ENCODE measurements around the gene GNB5.
"Not testable (repeated sequence)": the region's sequence is repeated elsewhere in the genome, so short reads cannot be mapped to it uniquely, and the experiment has no call there.

Gene GNB5

DNA sequence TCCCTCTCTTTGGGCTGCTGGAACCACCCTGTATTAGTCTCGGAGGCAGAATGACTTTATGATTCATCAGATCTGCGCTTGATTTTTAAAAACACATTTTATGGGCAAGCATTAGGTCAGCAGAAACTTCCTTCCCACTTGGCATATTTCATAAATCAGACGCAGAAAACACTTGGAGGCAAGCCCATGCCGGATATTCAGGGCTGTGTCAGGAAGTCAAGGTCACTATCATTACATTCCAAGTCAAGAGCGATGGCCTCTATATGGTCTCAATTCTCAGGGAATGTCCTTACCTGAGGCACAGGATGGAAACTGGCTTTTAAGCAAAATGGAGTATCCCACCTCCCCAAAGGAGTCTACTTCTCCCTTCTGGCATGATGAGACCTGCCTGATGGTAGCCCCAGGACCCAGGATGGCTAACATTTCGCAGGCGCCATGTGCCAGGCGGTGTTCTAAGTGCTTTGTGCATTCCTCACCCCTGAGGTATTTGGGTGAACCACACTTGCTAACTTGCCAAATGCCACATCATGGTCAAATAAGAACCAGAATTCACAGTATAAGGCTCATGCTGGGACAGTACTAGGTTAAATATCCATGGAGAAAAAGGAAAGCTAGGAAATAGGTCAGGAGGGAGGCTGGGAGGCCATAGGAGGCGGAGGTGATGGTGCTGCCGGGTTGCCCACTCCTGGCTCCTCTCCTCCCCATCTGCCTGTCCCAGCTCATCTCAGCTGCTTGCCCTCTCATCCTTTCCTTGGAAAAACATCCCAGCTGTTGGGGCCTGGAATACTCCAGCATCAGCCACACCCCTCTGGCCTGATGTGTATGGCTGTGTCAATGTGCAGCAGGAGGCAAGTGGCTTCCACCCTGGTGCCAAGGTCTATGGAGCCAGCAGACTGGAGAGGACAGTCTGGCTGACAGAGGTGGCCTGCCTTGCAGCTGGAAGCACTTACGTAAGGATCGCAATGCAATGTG is 97.4 kb downstream of the GNB5 start:
- DNase-seq (ENCODE audit: low spot score), result no peak

DNA sequence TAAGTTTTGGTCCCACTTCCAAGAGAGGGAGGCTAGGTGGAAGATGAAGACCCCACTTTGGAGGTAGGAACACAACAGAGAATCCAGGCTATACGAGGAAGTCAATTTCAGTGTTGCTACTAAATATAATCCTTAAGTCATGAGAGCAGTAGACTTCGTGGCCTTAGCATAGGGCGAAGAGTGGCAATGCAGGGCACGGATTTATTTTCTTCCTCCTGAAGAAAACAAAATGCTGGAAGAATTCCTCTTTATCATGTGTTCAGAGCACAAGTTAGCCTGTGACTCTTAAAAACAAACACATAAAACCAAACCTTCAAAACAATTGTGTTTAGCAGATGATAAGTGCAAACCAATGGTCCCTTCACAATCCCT is 98.0 kb downstream of the GNB5 start:
- DNase-seq (ENCODE audit: low spot score), result no peak

DNA sequence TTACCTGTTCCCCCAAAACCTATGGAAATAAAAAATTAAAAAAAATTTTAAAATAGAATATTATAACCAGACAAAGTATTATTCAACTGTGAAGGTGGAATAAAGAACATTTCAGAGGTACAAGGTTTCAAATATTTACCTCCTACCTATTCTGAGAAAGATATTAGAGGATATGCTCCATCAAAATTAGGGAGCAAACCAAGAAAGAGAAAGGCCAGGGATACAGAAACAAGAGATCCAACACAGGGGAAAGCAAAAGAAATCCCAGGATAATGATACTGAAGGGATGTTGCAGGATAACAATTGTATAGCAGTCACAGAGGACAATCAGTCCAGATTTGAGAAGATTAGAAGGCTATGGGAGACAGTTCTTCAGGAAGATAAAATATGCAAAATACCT is 101.0 kb downstream of the GNB5 start:
- DNase-seq (ENCODE audit: low spot score), result no peak

DNA sequence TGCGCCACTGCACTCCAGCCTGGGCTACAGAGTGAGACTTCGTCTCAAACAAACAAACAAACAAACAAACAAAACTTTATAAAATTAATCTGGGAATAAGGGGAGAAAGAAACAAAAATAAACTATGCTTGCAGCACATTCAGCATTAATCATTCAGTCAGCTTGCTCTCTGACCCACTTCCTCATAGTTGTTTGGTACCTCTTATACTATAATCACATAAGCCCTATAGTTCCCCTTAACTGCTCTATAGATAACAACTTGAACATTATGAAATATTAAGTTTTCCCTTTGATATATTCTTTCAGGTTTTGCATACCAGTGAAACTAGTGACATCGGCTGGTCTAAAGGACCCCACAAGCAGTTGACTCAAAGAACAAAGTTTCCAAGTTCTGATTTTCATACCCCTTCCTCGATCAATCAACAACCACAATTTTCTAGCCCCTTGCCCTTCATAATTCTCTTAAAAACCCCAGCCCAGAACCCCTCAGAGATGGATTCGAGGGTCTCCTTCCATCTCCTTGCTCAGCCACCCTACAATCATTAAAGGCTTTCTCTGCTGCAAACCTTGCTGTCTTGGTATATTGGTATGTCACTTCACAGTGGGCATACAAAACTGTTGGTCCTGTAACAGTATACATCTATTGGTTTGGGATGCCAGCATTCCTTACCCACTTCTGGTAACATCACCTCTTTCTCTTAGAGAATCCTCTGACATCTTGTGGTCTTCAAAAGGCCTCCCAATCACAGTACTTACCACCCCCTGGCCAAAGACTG is 105.0 kb downstream of the GNB5 start:
- DNase-seq (ENCODE audit: low spot score), result no peak

DNA sequence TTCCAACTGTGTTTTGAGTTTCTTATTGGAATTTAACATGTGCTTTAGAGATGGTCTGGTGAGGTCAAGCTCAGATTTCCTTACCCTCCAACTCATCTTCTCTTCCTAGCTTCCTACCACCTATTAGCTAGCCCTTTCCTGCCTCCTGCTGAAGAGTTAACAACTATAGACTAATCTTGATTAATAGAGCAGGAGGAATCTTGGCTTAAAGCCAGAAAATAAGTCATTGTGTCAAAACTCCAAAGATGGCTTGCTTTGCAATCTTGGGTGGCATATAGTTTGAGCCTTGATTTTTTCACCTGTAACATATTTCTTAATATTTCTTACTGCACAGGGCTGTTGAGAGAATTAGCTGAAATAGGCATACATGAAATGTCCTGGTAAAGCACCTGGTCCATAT is 105.9 kb downstream of the GNB5 start:
- no peak for DNase-seq (ENCODE audit: low spot score)

DNA sequence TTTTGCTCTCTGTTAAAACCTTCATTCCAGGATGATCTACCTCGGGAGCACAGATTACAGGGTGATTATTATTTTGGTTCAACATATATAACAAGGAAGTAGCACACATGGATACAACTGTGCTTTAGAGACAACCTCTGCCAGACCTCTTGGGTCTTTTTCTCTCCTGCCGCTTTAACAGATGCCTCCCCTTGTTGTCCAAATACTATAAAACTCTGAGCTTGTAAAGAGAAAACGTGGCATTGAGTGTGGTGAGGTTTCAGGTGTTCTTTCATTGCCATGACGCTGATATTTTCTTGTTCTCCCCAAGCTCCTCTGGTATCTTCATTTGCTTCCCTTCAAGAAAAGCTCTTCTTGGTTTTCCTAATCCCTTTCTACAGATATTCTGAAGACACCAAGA is 107.6 kb downstream of the GNB5 start:
- no peak for DNase-seq (ENCODE audit: low spot score)

DNA sequence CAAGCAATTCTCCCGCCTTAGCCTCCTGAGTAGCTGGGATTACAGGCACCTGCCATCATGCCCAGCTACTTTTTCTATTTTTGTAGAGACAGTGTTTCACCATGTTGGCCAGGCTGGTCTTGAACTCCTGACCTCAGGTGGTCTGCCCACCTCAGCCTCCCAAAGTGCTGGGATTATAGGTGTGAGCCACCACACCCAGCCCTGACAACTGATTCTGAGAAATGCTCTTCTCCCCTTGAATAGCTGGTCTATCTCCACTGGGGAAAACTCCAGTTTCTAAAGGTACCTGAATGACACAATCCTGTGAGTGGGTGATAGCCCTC is 108.2 kb downstream of the GNB5 start:
- DNase-seq (ENCODE audit: low spot score), result not testable (repeated sequence)

DNA sequence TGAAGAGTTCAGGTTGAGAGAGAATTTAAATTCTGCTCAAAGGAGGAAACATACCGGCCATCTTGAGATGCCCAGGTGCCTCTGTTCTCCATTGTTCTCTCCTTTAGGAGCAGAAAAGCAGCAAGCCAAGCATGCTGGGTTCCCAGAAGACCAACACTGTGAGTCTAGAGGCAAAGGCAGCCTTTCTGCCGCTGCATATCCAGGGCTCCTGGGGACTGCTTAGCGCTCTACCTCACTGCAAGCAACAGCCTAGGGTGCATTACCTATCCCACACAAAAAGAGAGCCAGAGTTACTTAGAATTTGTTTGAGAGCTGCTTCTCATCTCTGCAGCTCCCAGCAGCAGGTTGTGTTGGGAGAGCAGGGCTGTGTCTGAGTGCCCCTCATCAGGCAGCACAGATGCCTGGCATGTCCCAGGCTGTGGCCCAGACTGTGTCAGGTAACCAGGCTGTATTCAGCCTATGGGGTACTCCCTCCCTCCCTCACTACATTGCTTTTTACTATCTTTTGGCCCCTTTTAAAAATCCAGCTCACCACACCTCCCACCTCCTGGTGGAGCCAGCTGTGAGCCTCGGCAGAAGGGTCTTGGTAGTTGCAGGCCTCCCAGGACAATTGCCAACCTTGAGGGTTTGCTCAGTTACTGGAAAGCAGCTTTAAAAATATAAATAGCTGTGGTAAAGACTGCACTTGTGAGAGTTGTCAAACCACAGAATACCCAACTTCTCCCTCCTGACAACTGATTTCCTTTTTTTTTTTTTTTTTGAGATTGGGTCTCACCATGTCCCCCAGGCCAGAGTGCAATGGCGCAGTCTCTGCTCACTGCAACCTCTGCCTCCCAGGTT is 108.8 kb downstream of the GNB5 start:
- no peak for DNase-seq (ENCODE audit: low spot score)

DNA sequence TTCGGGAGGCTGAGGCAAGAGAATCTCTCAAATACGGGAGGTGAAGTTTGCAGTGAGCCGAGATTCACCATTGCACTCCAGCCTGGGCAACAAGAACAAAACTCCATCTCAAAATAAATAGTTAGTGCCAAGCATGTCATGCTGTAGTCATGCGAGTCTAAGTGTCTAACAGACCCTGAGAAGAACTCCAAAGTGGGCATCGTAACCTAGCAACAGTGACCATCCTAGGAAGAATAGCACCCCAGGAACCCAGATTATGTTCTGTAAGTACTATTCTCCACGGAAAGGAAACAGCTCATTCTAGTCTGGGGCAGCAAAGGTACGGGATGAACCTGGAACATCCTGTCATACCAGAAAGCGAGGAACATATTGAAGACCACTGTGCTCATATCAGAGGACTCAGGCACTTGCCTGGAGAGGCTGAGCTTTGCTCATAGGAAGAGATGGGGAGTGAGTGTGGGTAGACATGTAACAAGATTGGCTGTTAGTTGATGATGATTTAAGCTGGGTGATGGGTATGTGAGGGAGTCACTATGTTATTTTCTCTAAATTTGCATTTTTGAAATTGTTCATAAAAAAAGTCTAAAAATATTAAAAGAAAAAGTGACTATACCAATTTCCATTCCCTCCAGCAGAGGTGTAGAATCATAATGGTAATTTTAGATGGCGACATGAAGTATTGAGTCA is 110.3 kb downstream of the GNB5 start:
- DNase-seq (ENCODE audit: low spot score), result no peak

DNA sequence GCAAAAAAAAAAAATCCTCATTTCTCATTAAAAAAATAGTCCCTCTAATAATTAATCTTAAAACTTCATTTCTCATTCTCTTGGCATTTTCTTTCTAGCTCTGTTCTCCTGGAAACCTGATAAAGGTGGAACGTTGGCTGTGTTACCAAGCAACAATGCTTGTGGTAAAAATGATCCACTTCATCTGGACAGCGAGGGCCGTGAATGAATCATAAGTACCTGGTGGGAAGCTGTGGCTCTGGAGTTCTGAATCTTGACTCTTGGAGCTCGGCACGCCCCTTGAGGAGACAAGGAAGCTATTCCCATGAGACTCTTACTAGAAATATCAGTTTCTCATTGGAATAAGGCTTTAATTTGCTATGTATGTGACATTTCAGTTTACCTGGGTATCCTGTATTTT is 111.2 kb downstream of the GNB5 start:
- DNase-seq (ENCODE audit: low spot score), result no peak

DNA sequence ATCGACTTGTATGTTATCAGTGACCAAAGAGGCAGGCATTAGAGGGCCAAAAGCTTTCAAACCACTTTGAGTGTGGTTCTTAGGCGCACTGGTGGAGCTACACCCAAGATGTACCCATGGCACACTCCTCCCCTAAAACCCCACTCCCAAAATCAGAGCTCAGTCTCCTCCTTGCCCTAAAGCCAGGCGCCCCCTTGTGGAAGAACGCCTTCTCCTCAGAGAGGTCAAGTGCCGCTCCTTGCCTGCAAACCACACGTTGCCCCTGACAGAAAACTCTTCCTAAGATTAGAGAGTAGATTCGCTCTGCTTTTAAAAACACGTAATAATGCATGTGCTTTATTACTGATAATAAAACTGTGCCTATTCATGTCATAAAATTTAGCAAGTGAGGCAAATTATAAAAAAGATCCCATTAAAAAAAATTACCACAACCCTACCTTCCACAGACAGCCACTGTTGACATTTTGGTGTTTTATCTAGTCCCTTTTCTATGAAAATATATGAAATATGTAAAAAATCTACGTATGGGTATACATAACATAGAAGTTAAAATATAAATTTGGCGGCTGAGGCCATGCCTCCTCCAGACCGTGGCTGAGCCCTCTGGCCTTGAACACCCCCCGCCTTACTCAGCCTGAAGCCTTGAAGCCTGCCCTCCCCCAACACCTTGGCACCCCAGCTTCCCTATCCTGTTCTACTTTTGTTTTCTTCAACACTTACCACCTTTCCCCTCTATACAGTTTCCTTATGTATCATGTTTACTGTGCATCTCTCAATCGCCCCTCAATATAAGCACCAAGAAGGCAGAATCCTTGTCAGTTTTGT is 112.1 kb downstream of the GNB5 start:
- peak; percentile 55 for DNase-seq (ENCODE audit: low spot score)

DNA sequence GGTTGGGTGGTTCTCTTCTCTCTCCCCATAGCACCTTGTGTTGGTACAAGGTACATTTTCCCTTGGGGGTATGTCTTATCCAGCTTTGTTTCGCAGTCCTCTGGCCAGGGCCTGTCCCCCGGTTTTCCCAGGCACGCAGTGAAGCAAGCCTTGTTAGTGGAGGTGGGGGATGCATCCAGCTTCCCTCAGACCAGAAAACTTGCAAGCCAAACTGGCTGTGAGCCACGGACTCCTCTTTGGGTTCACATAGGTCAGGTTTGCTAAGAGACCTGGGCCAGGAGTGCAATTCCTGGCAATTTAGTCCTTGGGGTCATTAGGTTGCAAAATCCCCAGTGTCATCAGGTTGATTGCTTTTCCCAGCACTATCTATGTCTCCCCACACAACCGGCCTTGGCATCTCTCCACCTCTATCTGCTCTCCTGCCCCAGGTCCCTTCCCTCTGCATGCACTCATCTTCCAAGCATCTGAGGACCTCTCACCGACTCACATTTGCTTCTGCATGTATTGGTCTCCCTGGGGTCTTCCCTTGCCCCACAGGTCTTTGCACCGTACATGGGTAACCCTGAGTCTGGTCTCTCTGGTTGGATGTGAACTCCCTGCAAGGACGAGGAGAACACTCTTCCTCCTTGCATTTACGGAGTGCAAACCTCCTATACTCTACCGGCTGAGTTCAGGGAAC is 112.9 kb downstream of the GNB5 start:
- DNase-seq (ENCODE audit: low spot score), result no peak

DNA sequence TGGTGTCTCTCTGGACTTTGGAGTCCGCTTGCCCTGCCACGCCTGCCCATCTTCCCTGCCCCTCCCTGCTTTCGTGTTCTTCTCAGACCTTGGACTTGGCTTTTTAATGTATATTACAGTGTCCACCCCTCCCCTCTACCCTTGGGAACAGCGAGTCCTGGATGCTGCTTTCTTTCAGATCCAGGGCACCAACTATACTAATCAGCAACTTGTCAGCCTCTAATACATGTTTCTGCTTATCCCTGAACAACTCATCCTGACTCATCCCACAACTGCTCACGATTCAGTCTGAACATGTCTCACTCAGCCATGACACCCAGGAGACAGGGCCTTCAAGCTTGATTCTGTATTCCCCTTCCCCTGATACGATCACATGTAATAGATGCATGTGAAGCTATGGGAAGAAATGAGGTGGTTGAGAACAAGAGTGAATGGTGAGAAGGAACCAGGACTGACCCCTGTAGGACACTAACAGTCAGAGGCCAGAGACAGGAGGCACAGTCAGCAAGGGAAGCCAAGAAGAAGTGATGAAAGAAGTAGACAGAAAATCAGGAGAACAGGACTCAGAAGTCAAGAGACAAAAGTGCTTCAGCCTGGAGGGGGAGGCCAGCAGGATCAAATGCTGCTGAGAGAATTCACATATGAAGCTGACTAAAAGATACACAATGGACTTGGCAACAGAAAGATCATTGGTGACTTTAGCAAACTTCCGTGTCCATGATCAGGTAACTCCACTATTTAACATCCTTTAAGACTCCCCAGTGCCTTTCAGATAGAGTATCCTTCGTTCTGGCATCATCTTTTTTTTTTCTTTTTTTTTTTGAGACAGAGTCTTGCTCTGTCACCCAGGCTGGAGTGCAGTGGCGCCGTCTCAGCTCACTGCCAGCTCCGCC is 114.1 kb downstream of the GNB5 start:
- DNase-seq (ENCODE audit: low spot score), result no peak

DNA sequence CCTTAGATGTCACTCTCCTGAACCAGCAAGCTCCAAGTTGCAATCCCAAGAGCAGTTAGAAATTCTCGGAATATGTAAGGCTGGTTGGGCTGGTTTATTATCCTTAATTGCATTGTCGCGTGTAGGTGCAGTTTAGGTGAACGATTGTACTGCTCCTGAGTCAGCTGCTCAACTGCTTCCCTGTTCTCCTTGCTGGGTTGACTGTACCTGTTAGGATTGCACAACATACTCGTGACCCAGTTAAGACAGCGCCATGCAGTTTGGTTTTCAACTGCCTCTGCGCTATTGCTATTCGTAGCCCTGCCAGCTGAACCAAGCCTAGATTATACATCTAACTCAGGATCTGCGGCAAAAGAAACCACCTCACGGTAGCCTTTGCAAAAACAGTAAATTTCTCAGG is 119.6 kb downstream of the GNB5 start:
- no peak for DNase-seq (ENCODE audit: low spot score)

DNA sequence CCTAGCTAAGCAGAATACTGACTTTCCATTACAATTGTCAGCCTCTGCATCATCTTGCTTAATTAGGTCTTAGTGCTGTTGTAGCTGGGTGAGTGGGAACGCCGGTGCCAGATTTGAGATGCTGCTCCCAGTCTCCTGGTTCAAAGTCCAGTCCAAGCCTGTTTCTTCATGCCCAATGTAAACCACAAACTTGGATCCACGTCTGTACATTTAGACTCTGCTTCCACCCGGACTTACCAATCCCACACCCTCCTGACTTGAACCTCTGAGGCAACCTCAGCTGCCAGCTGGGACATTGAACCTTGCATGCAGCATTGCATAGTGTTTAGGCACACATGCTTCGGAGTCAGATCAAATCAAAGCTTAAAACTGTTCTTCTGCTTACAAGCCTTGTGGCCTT is 121.6 kb downstream of the GNB5 start:
- no peak for DNase-seq (ENCODE audit: low spot score)

DNA sequence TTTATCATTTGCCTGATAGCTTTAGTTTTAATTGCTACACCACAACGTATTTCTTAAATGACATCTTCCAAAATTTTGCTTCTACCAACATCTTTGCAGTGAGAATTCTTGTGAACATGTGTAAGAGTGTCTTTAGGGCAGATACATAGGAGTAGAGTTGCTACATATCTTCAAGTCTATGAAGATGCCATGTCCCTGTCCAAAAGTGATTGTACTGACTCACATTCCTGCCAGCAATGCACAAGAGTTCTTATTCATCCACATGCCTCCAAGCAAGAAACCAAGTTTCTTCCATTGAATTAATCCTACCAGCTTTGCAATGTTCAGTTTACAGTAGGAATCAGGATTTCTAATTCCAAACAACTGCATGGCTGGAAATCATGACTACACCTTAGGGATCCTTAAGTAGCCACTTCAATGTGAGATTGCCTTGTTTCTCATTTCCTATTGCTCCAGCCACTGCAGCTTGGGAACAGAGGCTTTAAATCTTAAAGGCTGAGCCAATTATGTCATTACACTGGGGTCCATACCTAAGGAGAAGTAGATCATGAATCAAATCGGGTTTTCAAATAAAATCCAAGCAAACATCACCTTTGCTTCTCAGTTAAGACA is 123.1 kb downstream of the GNB5 start:
- DNase-seq (ENCODE audit: low spot score), result no peak

DNA sequence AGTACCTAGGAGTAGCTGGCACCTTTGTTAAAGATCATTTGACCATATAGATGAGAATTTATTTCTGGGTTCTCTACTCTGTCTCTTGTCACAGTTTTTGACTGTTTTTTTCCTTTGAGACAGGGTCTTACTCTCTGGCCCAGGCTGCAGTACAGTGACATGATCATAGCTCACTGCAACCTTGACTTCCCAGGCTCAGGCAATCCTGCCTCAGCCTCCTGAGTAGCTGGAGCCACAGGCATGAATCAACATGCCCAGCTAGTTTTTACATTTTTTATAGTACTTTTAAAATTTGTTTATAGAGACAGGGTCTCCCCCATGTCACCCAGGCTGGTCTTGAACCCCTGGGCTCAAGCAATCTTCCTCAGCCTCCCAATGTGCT is 123.7 kb downstream of the GNB5 start:
- no peak for DNase-seq (ENCODE audit: low spot score)

DNA sequence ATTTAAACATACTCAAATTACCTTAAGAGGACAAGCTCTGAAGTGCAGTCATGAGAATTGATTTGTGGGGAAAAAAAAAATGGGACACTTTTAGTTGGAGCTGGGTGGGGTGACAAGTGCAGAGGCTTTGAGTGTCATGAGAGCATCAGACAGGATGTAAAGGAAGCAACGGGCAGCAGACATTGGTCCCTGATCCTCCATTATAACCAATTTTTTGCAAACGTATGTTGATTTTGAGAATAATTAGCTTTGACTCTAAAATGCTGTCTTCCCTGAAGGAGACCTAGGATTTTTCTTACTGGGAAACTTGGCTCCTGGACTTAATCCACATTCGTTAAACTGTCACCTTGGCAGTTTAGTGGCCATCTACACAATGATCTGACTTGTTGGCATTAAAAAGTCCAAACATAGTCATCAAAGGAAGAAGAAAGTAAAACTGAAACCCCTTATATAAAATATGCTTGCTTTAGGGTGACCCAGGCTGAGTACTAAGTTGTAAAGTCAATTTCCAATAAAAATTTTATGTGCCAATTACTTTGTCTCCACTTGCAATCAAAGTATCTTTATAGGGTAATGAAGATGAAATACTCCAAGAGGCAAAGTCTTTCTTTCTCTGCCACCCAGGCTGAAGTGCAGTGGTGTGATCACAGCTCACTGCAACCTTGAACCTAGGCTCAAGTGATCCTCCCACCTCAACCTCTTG is 124.2 kb downstream of the GNB5 start:
- no peak for DNase-seq (ENCODE audit: low spot score)
